OCI-LY7 (cell line): ENCODE data around the gene CPLANE1.

Experiments used
- EZH2phosphoT487 ChIP-seq: fragments of 200-600 bp; sonication (generic); IDR thresholded peaks from 2 replicates; pipeline ENCODE4 v1.6.1; 2018; ENCODE audit warnings: low read depth, borderline replicate concordance, mild to moderate bottlenecking, mixed run types, antibody characterized with exemption, low read length, moderate library complexity, mixed read lengths
- TF ChIP-seq, protein P1 (sequence below): fragments of 200-600 bp; sonication (generic); conservative IDR thresholded peaks from 2 replicates; pipeline ENCODE4 v1.5.1; 2014; ENCODE audit warnings: mild to moderate bottlenecking, antibody characterized with exemption, low read length, moderate library complexity, mixed read lengths

DNA sequence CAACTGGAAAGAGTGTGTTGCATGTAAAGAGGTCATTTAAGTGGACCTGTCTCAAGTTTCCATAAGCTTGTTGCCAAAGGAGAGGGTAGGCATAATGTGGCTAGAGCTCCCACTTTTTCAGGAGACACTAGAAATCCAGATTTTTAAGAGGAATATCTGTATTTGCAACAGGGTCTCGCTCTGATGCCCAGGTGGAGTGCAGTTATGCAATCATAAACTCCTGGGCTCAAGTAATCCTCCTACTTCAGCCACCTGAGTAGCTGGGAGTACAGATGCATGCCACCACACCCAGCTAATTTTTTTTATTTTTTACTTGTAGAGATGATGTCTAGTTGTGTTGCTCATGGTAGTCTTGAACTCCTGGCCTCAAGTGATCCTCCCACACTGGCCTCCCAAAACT is 189.1 kb downstream of the CPLANE1 start:
- TF ChIP-seq, protein P1, sequence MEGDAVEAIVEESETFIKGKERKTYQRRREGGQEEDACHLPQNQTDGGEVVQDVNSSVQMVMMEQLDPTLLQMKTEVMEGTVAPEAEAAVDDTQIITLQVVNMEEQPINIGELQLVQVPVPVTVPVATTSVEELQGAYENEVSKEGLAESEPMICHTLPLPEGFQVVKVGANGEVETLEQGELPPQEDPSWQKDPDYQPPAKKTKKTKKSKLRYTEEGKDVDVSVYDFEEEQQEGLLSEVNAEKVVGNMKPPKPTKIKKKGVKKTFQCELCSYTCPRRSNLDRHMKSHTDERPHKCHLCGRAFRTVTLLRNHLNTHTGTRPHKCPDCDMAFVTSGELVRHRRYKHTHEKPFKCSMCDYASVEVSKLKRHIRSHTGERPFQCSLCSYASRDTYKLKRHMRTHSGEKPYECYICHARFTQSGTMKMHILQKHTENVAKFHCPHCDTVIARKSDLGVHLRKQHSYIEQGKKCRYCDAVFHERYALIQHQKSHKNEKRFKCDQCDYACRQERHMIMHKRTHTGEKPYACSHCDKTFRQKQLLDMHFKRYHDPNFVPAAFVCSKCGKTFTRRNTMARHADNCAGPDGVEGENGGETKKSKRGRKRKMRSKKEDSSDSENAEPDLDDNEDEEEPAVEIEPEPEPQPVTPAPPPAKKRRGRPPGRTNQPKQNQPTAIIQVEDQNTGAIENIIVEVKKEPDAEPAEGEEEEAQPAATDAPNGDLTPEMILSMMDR = no peak
- TF ChIP-seq EZH2phosphoT487 = no peak
